Fibroblast of peridontal ligament (primary cell): Measurements from ENCODE around the gene F13B.
"Not testable (repeated sequence)": the region's sequence is repeated elsewhere in the genome, so short reads cannot be mapped to it uniquely, and the experiment has no call there.

Experiments
- DNase-seq: peaks from one replicate; pipeline ENCODE4 v3.0.0-alpha.2; 2010; ENCODE audit errors: extremely low read depth

Gene F13B

DNA sequence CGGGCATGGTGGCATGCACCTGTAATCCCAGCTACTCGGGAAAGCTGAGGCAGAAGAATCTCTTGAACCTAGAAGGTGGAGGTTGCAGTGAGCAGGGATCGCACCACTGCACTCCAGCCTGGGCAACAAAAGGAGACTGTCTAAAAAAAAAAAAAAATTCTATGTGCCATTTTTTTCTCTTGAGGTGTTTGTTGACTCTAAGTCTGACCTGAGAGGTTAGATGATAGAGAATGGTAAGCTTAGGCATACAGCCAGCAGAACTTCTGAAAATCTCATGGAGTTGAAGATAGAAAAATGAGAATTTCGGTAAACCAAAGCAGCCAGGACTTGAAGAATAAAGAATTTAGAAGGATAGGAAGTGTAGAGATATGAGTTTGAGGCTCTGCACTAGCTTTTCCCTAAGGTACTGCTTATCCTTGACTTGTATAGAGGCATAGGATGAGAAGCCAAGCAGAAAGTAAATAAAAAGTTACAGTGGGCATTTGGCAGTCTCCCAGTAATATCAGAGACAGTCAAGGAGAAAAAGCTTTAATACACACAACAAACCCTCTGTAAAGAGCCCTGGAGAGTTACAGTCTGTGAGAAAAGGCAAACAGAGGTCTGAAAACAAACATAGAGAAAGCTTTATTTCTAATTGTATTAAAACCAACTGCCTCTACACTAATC, 24.3 kb downstream of the F13B start:
- no peak for DNase-seq

DNA sequence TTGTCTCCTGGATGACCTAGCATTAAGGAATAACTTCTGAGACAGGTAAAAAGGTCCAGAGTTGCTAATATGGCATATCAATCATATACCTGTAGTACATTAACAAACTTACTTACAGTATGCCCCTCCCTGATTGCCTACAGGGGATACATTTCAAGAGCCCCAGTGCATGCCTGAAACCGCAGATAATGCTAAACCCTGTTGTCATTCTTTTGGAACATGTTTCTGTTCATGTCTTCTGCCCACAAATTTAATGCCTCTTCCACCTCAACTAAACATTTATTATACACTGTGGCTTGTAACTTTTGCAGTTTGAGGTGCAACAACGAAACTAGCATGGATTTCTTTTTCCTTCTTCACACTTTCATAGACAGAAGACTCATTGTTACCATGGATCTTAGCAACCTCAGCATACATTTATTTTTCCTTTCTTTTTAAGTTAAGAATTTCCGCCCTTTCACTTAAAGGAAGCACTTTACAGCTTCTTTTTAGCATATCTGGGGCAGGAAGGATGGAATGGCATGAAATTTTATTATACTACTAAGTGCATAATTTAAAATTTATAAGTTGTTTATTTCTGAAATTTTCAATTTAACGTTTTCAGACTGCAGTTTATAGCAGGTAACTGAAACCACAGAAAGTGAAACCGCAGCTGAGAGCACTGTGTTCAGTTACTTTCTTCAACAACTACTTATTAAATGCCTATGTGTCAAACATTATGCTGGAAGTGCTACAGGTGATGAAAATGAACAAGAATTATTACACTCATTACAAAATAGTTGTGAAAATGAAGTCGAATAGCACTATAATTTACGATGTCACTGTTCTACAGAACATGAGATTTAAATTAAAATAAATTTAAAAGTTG, 25.3 kb downstream of the F13B start:
- no peak for DNase-seq

DNA sequence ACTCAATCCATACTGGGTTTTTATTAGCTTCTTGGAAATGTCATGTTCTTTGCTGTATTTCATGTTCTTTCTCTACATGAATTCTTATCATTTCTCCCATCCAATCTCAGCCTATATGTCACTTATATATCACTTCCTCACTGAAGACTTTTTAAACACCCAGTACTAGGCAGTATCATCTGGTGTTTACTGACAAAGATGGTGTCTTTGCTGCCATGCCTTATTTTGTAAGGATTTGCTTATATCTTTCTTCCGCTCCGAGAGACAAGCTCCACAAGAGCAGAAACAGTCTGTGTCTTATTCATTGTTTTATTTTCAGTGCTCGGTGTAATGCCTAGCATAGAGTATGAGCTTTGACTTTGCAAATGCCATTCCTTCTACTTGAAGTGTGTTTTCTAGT, 30.2 kb downstream of the F13B start:
- no peak for DNase-seq

DNA sequence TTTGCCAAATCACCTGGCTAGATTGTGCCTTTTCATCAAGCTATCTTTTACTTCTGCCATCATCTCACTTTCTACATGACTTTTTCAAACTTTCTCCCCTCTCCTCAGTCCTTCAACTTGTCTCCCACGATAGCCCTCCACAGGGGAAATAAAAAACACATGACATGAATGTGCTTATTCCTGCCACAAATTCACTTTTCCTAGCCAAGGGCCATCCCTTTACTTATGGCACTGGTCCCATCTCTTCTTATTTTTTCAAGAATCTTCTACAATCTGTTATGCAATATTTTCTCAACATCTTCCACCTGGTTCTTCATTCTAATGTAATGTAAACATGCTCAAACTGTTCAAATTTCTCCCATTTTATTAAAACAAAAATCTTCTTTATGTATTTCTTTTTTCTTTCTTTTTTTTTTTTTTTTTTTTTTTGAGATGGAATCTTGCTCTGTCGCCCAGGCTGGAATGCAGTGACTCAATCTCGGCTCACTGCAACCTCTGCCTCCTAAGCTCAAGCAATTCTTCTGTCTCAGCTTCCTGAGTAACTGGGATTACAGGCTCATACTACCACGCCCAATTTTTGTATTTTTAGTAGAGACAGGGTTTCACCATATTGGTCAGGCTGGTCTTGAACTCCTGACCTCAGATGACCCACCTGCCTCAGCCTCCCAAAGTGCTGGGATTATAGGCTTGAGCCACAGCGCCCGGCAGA, 32.3 kb downstream of the F13B start:
- peak; percentile 74 for DNase-seq

DNA sequence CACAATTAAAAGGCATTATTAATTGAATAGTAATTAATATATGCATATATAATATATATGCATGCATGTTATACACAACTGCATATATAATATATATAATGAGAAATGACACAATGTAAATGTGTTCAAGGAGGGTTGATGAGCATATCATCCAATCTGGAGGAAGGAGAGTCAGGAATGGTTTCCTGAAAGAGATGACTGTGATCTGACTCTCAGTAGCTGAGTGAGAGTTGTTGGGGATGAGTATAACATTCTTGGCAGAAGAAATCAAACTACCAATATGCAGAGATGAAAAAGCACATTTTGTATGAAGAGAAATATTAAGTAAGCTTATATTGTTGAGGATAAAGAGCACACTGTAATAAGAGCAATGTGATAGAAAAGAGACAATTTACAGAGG, 37.3 kb downstream of the F13B start:
- DNase-seq: peak; percentile 16

DNA sequence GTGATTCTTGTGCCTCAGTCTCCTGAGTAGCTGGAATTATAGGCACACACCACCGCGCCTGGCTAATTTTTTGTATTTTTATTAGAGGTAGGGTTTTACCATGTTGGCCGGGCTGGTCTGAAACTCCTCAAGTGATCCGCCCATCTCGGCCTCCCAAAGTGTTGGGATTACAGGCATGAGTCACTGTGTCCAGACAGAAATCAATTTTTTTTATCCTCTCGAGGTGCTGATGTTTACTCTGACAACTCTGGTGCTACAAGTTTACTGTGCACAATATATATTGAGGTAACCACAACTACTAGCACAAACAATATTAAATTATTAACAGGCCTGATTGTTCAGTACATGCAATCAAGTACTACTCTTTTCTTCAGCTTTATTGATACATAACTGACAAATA, 39.7 kb downstream of the F13B start:
- DNase-seq: no peak

DNA sequence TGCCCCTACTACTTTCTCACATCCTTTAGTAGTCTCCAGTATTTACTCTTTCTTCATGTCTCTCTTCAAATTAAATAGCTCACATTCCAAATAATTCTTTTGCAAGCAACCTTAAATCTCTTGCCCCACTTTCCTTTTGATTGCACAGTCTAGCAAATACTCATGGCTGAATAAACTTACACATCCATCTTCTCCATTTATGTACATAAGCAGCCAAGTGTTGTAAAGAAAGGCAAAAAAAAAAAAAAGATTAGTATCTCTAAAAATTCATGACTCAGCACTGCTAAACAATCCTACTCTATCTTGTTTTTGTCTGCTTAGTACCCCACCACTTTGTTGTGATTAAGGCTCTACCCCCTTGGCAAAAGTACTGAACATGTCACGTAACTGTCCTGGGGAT, 42.6 kb downstream of the F13B start:
- DNase-seq: peak; percentile 45

DNA sequence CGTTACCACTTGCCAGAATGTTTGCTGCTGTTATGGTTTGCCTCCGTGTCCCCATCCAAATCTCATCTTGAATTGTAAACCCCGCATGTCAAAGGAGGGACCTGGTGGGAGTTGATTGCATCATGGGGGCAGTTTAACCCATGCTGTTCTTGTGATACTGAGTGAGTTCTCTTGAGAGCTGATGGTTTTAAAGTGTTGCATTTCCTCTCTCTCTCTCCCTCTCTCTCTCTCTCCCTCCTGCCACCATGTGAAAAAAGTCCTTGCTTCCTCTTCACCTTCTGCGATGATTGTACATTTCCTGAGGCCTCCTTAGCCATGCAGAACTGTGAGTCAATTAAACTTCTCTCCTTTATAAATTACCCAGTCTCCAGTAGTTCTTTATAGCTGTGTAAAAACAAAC, 45.3 kb downstream of the F13B start:
- no peak for DNase-seq

DNA sequence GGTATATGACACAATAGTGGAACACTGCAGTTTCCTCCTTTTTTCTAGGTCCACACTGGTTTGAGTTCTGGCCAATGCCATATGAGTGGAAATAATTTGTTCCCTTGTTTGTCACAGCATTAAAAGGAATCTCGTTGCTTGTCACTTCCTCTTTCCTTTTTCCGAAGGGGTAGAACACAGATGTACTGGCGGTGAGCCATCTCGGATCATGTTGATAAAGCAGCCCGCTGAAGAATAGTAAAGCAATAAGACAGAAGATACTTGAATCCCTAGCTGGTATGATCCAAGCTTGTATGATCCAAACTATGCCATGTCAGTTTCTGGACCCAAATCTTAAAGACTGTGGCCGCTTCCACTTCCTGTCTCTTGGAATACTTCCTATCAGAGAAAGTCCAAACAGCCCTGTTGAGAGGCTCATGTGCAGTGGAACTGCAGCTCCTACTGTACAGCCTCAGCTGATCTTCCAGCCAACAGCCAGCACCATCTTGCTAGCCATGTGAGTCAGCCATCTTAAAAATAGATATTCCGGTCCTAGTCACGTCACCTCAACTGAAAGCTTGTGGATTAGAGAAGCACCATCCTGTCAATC, 49.4 kb downstream of the F13B start:
- no peak for DNase-seq

DNA sequence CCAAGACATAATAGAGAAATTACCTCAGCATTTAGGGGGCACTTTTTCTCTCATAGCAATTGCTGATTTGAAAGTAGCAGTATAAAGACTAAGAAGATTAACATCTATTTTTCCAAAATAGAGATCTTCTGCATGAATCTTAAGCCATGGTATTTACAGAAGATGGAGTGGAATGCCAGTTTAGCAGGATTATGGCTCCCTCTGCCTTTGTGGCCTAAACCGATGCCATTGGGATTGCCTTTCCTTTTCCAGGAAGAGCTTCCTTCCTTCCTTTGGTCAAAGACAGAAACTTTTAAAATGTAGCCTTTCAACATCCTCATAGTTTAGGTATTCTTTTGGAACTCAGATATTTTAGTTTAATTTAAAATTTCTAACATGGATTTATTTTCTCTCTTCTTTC, 50.3 kb downstream of the F13B start:
- no peak for DNase-seq

DNA sequence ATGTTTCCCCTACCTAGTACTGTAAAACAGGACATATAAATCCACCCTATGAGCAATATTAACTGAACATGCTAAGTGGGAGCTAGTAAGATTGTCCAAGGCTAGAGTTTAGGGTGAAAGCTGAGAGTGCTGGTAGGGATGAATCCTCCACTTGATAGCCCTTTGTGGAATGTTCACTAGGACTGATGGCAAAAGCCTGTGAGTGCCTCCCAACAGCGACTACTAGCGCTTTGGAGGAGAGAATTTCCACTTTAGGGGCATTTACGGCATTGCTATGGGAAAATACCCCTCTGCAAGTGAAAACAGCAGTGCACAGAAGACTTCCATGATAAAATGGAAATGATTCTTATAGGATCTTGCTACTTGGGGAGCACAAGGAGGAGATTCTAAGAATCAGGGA, 53.8 kb downstream of the F13B start:
- no peak for DNase-seq

DNA sequence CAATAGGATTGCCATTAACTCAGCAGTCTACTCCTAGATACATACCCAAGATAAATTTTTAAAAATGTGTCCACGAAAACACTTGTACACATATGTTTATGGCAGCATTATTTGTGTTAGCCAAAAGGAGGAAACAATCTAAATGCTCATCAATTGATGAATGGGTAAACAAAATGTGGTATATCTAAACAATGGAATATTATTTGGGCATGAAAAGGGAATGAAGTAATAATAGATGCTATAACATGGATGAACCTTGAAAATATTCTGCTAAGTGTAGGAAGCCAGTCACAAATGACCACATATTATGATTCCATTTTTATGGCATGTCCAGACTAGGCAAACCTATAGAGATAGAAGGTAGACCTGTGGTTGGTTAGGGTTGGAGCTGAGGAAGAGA, 55.4 kb downstream of the F13B start:
- DNase-seq: no peak

DNA sequence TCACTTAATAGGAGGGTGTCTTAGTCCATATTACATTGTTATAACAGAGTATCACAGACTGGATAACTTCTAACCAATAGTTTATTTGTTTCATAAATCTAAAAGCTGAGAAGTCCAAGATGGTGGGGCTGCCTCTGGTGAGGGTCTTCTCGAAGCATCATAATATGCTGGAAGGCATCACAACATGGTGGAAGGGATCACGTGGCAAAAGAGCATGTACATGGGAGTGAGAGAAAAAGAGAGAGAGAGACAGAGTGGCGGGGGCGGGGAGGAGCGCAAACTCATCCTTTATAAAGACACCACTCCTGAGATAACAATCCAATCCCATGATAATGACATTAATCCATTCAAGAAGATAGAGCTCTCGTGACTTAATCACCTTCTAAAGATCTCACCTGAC, 58.2 kb downstream of the F13B start:
- DNase-seq: no peak

DNA sequence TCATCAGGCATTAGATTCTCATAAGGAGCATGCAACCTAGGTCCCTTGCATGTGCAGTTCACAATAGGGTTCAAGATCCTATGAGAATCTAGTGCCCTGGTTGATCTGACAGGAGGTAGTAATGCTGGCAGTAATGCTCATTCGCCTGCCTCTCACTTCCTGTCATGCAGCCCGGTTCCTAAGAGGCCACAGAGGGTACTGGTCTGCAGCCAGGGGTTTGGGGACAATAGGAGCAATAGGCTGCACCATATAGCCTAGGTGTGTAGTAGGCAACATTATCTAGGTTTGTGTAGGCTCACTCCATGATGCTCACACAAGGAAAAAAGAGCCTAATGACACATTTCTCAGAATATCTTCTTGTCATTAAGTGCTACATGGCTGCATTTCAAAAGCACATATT, 63.9 kb downstream of the F13B start:
- DNase-seq: no peak

DNA sequence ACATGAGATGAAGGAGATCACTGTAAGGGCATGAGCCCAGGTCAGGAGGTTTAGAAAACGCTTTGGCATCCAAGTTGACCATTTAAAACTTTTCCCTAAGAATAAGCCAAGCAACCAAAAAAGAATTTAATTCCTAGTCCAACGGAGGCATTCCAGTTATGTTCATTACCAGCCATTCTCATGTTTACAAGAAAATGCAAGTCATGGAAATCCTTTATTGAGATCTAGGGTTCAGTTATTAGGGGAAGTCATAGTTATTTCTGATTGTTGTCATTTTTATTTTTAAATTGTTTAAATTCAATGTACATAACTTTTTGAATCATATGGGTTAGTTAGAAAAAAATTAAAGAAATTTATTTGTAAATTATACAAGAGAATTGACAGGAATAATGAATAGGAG, 65.2 kb downstream of the F13B start:
- peak; percentile 14 for DNase-seq

DNA sequence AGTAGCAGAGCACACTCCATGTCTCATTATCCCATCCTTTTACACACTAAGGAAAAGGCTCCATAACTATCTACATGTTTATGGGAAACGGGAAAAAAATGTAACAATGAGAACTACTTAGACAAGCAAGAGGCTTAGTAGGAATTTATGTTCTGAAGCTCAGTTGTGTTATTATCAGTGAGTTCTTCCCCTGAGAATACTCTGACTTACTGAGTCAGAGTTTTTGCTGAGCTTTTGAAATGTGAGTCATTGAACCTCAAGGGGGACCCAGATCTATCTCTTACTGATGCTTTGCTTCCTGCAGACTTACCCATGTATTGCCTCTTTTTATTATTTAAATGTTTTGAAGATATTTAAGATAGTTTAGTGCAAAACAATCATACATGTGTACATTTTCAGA, 69.6 kb downstream of the F13B start:
- DNase-seq: peak; percentile 91

DNA sequence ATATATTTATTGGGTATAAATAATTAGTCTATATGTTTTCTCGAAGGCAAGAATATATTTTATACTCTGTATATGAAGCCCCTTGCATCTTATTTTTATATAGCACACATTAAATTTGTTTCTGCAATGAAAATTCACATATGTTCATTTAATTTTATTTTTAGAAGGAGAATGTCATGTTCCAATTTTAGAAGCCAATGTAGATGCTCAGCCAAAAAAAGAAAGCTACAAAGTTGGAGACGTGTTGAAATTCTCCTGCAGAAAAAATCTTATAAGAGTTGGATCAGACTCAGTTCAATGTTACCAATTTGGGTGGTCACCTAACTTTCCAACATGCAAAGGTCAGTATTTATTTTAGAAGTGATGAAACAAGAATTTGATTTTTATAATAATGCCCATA, 73.1 kb downstream of the F13B start:
- no peak for DNase-seq

DNA sequence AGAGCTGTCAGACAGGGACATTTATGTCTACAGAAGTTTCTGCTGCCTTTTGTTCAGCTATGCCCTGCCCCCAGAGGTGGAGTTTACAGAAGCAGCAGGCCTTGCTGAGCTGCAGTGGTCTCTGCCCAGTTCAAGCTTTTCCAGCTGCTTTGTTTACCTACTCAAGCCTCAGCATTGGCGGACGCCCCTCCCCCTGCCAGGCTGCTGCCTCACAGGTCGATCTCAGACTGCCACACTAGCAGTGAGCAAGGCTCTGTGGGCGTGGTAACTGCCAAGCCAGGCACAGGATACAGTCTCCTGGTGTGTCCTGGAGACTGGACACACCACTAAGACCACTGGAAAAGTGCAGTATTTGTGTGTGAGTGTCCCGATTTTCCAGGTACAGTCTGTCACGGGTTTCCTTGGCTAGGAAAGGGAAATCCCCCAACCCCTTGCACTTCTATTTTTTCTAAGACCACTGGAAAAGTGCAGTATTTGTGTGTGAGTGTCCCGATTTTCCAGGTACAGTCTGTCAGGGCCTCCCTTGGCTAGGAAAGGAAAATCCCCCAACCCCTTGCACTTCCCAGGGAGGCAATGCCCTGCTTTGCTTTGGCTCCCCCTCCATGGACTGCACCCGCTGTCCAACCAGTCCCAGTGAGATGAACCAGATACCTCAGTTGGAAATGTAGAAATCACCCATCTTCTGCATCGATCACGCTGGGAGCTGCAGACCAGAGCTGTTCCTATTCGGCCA, 75.0 kb downstream of the F13B start:
- DNase-seq: not testable (repeated sequence)
